ENCODE results near the gene IFNL3. TPM values are rescaled to one million over a fixed set of nuclear protein-coding genes. Genes with fewer than 3 reads are reported as not detected.
"Not testable (repeated sequence)": the region's sequence is repeated elsewhere in the genome, so short reads cannot be mapped to it uniquely, and the experiment has no call there.

IFNL3 gene
- total RNA-seq, 1 experiment from 2014 or later: not detected

GRCh38 chr19:39217094-39217493 lies 27.7 kb downstream of the IFNL3 start:
- Histone ChIP-seq H3K27me3 (ENCODE audit: low read length) (no peaks in the 10 kb centered on the region), H3K9me2 (replicated peaks; ENCODE audit: low read length) (no peaks in the 10 kb centered on the region), H3K4me2 (ENCODE audit: low read length) (no peak overlapping the region), H3F3A (ENCODE audit: low read length, unreplicated experiment) (no peaks in the 10 kb centered on the region), H3K4me3 (ENCODE audit: low read length) (no peak overlapping the region), H4K20me1 (ENCODE audit: low read length) (no peaks in the 10 kb centered on the region), H3K9ac (ENCODE audit: low read length) (no peak overlapping the region), H3K79me2 (ENCODE audit: low read length) (no peaks in the 10 kb centered on the region), H3K9me3 (ENCODE audit: low read length) (no peaks in the 10 kb centered on the region), H3K4me1 (ENCODE audit: insufficient read depth, low read length) (no peaks in the 10 kb centered on the region), H3K27ac (ENCODE audit: low read length) (no peak overlapping the region), H2AFZ (ENCODE audit: low read length) (no peak overlapping the region), H3K36me3 (ENCODE audit: low read depth, low read length) (no peaks in the 10 kb centered on the region; the same call in 1 of the 2 replicates)
- TF ChIP-seq, protein P1, sequence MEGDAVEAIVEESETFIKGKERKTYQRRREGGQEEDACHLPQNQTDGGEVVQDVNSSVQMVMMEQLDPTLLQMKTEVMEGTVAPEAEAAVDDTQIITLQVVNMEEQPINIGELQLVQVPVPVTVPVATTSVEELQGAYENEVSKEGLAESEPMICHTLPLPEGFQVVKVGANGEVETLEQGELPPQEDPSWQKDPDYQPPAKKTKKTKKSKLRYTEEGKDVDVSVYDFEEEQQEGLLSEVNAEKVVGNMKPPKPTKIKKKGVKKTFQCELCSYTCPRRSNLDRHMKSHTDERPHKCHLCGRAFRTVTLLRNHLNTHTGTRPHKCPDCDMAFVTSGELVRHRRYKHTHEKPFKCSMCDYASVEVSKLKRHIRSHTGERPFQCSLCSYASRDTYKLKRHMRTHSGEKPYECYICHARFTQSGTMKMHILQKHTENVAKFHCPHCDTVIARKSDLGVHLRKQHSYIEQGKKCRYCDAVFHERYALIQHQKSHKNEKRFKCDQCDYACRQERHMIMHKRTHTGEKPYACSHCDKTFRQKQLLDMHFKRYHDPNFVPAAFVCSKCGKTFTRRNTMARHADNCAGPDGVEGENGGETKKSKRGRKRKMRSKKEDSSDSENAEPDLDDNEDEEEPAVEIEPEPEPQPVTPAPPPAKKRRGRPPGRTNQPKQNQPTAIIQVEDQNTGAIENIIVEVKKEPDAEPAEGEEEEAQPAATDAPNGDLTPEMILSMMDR (conservative IDR thresholded peaks at IDR 0.05; ENCODE audit: low read depth, low read length): no peak
- TF ChIP-seq EZH2phosphoT487 (IDR thresholded peaks at IDR 0.05; ENCODE audit: borderline replicate concordance, low read length): no peak
- TF ChIP-seq EZH2 (IDR thresholded peaks at IDR 0.05; ENCODE audit: low read length, unreplicated experiment): no peak
- intact Hi-C loops (cut with micrococcal nuclease): no loop called here
- ChIA-PET CTCF (no interaction called here), POLR2A (ENCODE audit: unreplicated experiment) (no interaction called here)
- DNase-seq (no peak), ATAC-seq (no peak)
- BruUV-seq (replicated peaks): no TSS peak

DNA sequence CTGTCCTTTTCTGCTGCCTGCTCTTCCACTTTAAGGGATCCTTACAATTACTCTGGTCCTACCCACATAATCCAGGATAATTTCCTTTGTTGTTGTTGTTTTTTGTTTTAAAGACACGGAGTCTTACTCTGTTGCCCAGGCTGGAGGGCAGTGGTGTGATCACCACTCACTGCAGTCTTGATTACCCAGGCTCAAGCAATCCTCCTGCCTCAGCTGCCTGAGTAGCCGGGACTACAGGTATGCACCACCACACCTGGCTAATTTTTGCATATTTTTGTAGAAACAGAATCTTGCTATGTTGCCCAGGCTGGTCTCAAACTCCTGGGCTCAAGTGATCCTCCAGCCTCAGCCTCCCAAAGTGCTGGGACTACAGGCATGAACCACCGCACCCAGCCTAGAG lies 29.5 kb downstream of the IFNL3 start:
- CTCF ChIA-PET; H3K27ac ChIP-seq (ENCODE audit: low read length); H3K27me3 ChIP-seq (ENCODE audit: low read length); H3K36me3 ChIP-seq (ENCODE audit: low read depth, low read length); H3K9ac ChIP-seq (ENCODE audit: low read length); H3K4me1 ChIP-seq (ENCODE audit: insufficient read depth, low read length); DNase-seq; BruUV-seq (replicated peaks); POLR2A ChIA-PET (ENCODE audit: unreplicated experiment); H3K79me2 ChIP-seq (ENCODE audit: low read length); H3F3A ChIP-seq (ENCODE audit: low read length, unreplicated experiment); intact Hi-C loops (cut with micrococcal nuclease); H4K20me1 ChIP-seq (ENCODE audit: low read length); H3K4me3 ChIP-seq (ENCODE audit: low read length); H3K9me2 ChIP-seq (replicated peaks; ENCODE audit: low read length); ATAC-seq; H3K4me2 ChIP-seq (ENCODE audit: low read length); H2AFZ ChIP-seq (ENCODE audit: low read length); H3K9me3 ChIP-seq (ENCODE audit: low read length): not testable (repeated sequence)

- H3K4me2 ChIP-seq (ENCODE audit: low read length): no peak overlapping the region
- DNase-seq (peak; percentile 32), ATAC-seq (no peak; the same call in 1 of the 2 replicates)
- no peak overlapping the region for H3K27ac ChIP-seq (ENCODE audit: low read length)
- H3K27me3 ChIP-seq (ENCODE audit: low read length): no peaks in the 10 kb centered on the region
- H3K9ac ChIP-seq (ENCODE audit: low read length): no peak overlapping the region
- no peaks in the 10 kb centered on the region; the same call in 1 of the 2 replicates for H3K36me3 ChIP-seq (ENCODE audit: low read depth, low read length)
- H2AFZ ChIP-seq (ENCODE audit: low read length): no peak overlapping the region
- H3K4me3 ChIP-seq (ENCODE audit: low read length): no peak overlapping the region
- H4K20me1 ChIP-seq (ENCODE audit: low read length): no peaks in the 10 kb centered on the region
- H3K9me3 ChIP-seq (ENCODE audit: low read length): no peaks in the 10 kb centered on the region
- TF ChIP-seq, protein P1 (conservative IDR thresholded peaks at IDR 0.05; ENCODE audit: low read depth, low read length): peak; percentile 61
- no peak for TF ChIP-seq EZH2 (IDR thresholded peaks at IDR 0.05; ENCODE audit: low read length, unreplicated experiment)
- no peaks in the 10 kb centered on the region for H3K9me2 ChIP-seq (replicated peaks; ENCODE audit: low read length)
- H3F3A ChIP-seq (ENCODE audit: low read length, unreplicated experiment): no peaks in the 10 kb centered on the region
- POLR2A ChIA-PET (ENCODE audit: unreplicated experiment): no interaction called here
- intact Hi-C loops (cut with micrococcal nuclease): loop anchor here (5.0 kb wide), 1 partner anchor 115 kb away; no protein-coding TSS in a partner anchor
- CTCF ChIA-PET: no interaction called here
- H3K79me2 ChIP-seq (ENCODE audit: low read length): no peaks in the 10 kb centered on the region
- no TSS peak for BruUV-seq (replicated peaks)
- no peaks in the 10 kb centered on the region for H3K4me1 ChIP-seq (ENCODE audit: insufficient read depth, low read length)
These were observed 32.4 kb downstream of the IFNL3 start for GRCh38 chr19:39212375-39212742.

Measured in PC-3 (cell line).